HG03439 (cell line): ENCODE results near the gene IRF2.

Experiments used
- ATAC-seq: cut with Tn5 transposase; IDR thresholded peaks from one replicate; pipeline ENCODE4 v1.9.1; 2021; ENCODE audit warnings: mild to moderate bottlenecking, moderate library complexity; ENCODE audit not compliant: unreplicated experiment

Gene IRF2

DNA sequence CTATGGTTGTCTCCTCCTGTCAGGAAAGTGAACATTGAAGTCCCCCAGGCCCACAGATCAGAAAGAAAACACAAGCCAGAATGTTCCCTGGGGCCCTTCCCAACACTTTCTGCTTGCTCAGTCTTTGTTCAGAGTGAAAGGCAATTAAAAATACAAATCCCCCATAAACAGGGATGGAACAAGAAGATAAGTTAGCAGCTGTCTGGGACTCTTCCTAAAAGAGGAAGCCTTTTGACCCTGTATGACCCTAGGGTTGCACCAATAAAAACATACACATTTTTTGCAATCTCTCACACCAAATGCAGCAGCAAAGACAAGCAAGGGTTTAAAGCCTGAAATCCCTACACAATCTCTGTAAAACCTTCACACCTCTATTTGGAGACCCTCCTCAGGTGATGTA, 22.6 kb downstream of the IRF2 start:
- ATAC-seq: no peak

- ATAC-seq: no peak
Measured at GRCh38 chr4:184450743-184451535, 23.4 kb downstream of the IRF2 start.

DNA sequence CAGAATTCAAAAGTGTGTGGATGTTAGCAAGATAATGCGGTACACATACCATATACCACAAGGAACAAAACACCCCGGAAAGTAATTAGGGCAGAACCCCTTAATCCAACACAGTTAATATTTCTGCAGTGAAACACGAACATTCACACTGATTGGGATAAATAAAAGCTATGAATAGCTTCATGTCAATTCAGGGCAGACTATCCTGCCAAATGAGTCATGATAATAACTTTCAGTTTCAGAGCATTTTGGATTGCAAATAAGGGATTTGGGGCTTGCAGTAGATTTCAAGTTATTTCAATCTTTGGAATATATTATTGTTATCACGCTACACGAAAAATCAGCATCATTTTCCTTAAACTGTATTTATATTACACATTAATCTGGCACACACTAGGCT, 24.3 kb downstream of the IRF2 start:
- no peak for ATAC-seq

GRCh38 chr4:184448821-184449220, 25.5 kb downstream of the IRF2 start:
- no peak for ATAC-seq

- no peak for ATAC-seq
Measured at GRCh38 chr4:184448141-184448540, 26.2 kb downstream of the IRF2 start.

DNA sequence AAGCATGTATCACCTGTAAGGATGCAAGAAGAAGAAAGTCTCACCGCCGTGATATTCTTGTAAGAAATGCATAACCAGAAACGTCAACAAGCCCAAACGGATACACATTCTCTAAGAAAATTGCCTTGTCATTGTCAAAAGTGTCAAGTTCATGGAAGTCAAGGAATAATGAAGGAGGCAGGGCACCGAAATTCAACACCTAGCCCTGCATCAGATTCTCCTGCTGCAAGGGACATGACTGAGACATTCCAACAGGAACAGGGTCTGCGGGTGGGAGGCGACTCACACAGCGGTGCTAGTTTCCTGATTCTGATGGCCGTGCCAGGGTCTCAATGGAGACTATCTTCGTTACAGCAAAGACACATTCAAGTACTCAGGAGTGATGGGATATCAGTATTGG, 26.7 kb downstream of the IRF2 start:
- ATAC-seq: no peak

DNA sequence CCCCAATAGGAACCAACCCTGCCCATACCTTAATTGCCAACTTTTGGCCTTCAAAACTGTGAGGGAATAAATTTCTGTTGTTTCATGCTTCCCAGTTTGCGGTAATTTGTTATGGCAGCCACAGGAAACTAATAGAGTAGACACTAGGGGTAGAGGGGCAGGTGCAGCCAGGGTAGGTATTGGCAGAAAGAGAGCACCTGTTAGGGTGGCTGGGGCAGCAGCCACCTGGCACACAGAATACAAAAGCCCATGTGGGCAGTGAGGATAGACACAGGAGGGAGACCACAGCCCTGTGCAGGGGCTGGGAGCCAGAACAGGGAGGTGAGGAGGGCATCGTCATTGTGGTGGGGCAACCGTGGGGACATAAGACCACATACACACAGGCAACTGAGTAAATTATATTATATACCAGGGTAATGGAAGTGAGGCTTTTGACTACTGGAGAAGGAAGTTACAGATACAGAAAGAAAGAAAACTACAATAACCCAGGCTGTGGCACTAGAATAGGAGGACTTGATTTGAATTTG, 28.2 kb downstream of the IRF2 start:
- no peak for ATAC-seq

DNA sequence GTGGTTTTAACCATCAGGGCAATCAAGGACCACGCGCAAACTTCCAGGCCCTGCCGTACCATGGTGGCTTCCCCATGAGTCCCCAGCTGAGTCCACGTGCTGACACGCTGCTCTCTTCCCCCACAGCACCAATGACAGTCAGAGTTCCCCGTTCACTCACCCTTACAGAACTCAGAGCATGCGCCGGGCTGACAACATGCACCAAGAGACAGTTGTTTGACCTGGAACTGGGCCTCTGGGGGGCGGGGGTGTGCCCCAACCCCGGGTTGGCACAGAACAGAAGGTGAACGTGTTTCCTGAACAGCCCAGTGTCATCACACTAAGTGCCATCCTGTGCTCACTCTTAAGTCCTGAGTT, 29.4 kb downstream of the IRF2 start:
- ATAC-seq: no peak

- no peak for ATAC-seq
Measured at GRCh38 chr4:184444215-184444952, 30.0 kb downstream of the IRF2 start.

- ATAC-seq: no peak
Measured at GRCh38 chr4:184443318-184443717, 31.0 kb downstream of the IRF2 start.

DNA sequence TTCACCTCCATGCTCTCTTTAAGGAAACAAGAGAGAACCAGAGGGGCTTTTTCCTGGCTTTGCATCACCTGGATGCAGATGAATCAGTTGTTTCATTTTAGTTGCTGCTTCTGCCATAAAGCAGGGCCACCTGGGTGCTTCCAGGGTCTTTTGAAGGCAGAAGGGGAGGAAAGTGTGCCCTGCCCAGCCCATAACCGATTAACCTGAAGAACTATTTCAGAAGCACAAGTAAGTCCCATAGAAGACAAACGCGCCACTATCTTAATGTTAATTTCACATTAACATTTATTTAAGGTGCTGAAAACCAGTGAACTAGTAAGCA, 32.1 kb downstream of the IRF2 start:
- ATAC-seq: no peak

- no peak for ATAC-seq
Measured at GRCh38 chr4:184441461-184442313, 32.7 kb downstream of the IRF2 start.

DNA sequence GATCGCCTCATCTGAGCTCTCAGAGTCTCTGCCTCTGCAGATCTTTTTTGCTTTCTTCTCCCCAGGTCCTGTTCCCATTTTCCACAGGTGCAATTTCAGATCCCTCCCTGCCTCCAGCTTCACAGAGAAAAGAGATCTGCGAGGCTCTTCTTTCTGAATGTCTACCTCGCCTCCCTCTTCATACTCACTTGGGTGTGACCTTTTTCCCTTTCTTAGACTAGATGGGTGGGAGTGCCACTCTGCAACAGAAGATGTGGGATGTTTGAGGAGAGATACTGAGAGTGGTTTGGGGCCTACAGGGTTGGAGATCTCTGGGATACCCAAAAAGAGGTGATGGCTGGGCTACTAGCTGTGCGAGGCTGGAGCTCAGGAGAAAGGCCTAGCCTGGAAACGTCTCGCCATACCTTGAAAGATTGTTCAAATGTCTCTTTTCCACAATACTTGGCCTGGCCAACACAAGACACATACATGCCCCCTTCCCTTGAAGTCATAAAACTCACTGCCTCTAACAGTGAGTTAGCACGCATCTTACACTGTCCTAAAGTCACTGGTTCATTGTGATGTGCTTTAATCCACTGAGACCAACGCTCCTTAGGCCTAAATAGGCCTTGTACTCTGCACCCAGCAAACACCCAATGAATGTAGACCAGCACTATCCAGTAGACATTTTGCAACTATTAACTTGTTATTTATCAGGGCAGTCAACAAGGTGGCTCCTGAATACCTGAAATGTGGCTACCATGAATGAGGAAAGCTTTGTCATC, 33.6 kb downstream of the IRF2 start:
- no peak for ATAC-seq

- no peak for ATAC-seq
Measured at GRCh38 chr4:184439856-184440594, 34.3 kb downstream of the IRF2 start.

- no peak for ATAC-seq
Measured at GRCh38 chr4:184439386-184439785, 35.0 kb downstream of the IRF2 start.

DNA sequence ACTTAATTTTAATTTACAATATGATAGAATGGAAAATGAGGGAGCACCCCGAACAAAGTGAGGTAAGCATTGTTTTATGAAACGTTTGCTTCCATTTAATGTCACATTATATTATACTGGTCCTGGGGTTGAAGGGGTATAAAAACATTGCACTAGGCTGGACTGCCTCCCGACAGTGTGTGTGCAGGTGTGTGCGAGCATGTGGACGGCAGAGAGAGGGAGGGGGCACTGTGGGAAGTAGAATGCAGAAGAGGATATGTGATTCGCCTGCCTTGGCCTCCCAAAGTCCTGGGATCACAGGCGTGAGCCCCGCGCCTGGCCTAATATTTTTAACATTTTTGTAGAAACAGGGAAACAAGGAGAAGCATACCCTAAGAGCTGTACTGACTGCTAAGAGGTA, 36.0 kb downstream of the IRF2 start:
- no peak for ATAC-seq

DNA sequence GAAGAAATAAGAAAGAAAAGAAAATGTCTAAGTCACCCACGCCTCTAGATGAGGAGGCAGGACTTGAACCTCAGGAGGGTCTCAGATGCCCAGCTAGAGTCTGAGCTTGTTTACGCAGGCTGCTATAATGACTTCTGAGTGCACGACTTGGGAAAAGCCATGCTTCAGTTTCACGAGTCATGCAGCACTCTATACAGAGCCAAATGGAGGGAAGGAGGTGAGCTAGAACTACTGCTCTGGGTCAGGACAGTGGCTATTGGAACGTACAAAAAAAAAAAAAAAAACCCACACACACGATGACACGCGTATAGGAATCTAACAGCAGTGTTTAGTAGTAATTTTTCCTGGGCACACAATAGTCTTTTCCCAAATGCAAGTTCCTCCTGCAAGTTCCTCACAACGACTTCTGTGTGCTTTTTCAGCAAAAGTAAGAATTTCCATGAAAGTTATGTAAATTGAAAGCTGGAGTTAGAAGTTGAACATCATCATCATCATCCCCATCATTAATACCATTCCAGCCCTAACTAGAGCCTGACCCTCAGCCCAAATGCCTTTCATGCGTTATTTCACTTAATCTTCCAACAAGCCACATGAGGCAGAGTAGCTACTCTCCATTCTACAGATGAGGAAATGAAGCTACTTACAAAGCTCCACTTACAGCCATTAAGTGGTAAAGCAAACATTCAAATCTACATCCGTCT, 36.6 kb downstream of the IRF2 start:
- no peak for ATAC-seq

DNA sequence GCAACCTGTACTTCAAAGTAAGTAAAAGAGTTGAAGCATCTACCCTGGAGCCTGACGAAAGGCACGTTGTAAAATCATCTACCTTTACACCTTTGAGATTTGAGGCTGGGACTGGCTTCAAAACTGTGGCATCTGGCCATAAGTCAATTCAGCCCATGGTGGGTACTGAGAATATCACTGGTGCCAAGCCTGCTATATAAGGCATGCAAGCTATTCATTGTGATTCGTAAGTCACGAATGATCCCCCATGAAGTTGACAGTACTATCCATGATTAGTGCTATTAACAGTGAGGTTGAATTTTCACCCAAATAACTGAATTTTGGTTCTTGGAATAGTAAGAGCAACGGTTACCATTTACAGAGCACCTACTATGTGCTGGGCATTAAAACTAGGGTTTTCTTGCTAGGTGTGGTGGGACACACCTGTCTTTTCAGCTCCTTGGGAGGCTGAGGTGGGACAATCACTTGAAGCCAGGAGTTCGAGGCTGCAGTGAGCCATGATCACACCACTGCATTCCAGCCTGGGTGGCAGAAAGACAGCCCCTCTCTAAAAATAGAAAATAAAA, 39.8 kb downstream of the IRF2 start:
- ATAC-seq: no peak

- no peak for ATAC-seq
Measured at GRCh38 chr4:184434021-184434420, 40.3 kb downstream of the IRF2 start.
